ENCODE data around the gene ATAD3C. TPM values are rescaled to one million over a fixed set of nuclear protein-coding genes. Genes with fewer than 3 reads are reported as not detected.
A peak's percentile ranks its signal among the peaks of the same experiment; 100 is the strongest.

ATAD3C gene
- total RNA-seq, 1 donor from 2014 or later, result not detected

DNA sequence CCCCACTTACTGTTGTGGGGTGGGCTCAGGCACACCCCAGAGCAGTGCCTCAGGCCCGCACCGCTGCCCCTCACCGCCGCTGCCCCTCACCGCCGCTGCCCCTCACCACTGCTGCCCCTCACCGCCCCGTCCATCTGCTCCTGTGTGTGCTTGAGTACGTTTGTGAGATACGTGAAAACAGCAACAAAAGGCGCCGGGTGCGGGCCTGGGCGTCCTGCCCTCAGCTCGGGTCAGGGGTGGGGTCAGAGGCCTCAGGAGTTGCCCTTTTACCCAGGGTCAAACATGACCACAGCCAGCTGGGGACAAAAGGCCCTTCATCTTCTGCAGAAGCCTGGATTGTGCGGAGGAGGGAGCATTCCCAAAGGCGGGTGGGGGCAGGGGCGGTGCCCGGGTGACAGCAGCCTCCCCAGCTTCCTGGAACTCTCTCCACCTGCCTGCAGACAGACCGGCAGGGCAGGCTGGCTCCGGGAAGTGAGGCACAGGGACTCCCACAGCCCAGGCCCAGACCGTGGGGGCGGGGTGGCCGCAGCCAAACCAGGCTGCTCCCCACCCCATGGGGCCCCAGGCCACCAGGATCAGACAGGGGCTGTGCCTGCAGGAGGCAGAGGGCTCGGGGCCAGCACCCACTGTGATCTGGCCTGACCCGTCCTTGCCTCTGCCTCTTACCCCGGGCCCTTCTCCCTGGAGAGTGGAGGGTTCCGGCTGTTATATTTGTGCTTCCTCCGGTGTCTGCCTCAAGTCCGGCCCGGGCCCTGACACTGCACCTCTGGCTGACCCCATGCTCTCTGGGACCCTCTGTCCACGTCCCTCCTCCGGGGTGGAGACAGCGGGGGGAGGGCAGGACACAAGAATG lies 16.3 kb upstream of the ATAD3C start:
- TF ChIP-seq POLR2AphosphoS5 (IDR thresholded peaks at IDR 0.05; ENCODE audit: insufficient read depth in 1 of 2, low read depth in 1 of 2) (peak; percentile 75 to 81), POLR2A (IDR thresholded peaks at IDR 0.05) (no peak)
- DNase-seq (ENCODE audit: extremely low spot score in 2 of 2), result no peak

DNA sequence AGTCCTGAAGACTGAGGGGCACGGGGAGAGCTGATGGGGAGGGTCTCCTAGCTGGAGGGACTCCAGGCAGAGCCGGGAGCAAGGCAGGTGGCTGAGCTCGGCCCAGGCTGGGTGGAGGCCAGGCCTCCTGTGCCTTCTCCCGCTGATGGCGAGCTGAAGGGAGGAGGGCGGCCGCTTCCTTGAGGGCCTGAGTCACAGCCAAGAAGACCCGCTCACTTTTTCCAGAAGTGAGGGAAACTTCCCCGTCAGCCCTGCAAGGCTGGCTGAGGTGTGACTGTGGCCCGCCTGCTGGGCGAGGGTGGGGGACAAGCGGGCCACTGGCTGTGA lies 15.7 kb upstream of the ATAD3C start:
- Histone ChIP-seq H3K27me3 (no peaks in the 10 kb centered on the region), H3K4me1 (peaks cover 86% of the 10 kb centered on the region), H3K27ac (peak overlapping the region; percentile 90), H3K9me3 (no peaks in the 10 kb centered on the region), H3K4me3 (peak overlapping the region; percentile 56 to 84), H3K36me3 (no peaks in the 10 kb centered on the region)
- intact Hi-C loops (cut with DNase I), result no loop called here
- DNase-seq (ENCODE audit: extremely low spot score in 2 of 2), result no peak
- TF ChIP-seq, protein P1, sequence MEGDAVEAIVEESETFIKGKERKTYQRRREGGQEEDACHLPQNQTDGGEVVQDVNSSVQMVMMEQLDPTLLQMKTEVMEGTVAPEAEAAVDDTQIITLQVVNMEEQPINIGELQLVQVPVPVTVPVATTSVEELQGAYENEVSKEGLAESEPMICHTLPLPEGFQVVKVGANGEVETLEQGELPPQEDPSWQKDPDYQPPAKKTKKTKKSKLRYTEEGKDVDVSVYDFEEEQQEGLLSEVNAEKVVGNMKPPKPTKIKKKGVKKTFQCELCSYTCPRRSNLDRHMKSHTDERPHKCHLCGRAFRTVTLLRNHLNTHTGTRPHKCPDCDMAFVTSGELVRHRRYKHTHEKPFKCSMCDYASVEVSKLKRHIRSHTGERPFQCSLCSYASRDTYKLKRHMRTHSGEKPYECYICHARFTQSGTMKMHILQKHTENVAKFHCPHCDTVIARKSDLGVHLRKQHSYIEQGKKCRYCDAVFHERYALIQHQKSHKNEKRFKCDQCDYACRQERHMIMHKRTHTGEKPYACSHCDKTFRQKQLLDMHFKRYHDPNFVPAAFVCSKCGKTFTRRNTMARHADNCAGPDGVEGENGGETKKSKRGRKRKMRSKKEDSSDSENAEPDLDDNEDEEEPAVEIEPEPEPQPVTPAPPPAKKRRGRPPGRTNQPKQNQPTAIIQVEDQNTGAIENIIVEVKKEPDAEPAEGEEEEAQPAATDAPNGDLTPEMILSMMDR (IDR thresholded peaks at IDR 0.05), result no peak
- TF ChIP-seq POLR2AphosphoS5 (IDR thresholded peaks at IDR 0.05; ENCODE audit: insufficient read depth in 1 of 2, low read depth in 1 of 2), result peak in 1 of 2 donors; percentile 9

More for the DNA sequence above, 16.3 kb upstream of the ATAD3C start:
- H3K27me3 ChIP-seq, result no peaks in the 10 kb centered on the region
- H3K27ac ChIP-seq, result peak overlapping the region; percentile 90
- H3K9me3 ChIP-seq, result no peaks in the 10 kb centered on the region
- peak overlapping the region; percentile 56 to 84 for H3K4me3 ChIP-seq
- intact Hi-C loops (cut with DNase I), result no loop called here
- peaks cover 86% of the 10 kb centered on the region for H3K4me1 ChIP-seq
- no peaks in the 10 kb centered on the region for H3K36me3 ChIP-seq

DNA sequence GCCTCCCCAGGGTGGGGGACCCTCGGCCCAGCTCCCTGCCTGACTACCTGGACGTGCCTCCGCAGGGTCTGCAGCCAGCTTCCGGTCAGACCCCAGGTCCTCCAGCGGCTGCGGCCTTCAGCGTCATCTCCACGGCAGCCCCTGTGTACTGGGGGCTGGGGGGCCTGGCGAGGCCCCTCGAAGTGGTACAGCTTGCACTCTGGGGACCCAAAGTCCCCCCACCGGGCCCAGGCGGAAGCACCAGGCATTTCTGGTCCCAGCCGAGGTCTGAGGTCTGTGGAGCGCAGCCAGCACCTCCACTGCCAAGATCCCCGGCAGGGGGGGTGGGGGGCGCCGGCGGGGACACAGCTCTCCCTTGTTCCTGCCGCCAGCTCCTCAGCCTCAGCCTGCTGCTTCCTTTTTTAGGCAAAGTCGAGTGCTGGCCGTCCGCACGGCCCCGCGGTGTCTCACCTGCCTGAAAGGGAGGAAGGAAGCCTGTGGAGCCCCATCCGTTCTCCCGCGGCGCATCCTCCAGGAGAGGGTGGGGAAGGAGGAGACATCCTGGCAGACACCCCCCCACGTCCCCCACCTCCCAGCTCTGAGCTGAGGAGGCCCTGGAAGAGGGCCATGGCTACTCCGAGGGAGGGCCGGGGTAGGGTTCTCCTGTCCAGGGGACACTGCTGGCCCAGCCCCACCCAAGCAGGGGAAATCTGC lies 15.2 kb upstream of the ATAD3C start:
- peak in 1 of 2 donors; percentile 16 for TF ChIP-seq POLR2AphosphoS5 (IDR thresholded peaks at IDR 0.05; ENCODE audit: insufficient read depth in 1 of 2, low read depth in 1 of 2)
- no peak for TF ChIP-seq POLR2A (IDR thresholded peaks at IDR 0.05)
- TF ChIP-seq, protein P1 (IDR thresholded peaks at IDR 0.05), result peak in 1 of 3 experiments; percentile 13
- Histone ChIP-seq H3K9me3 (no peaks in the 10 kb centered on the region), H3K4me1 (peaks cover 82% of the 10 kb centered on the region), H3K36me3 (no peaks in the 10 kb centered on the region), H3K27ac (peak overlapping the region; percentile 90), H3K27me3 (no peaks in the 10 kb centered on the region), H3K4me3 (peak overlapping the region; percentile 56 to 84)
- no peak for DNase-seq (ENCODE audit: extremely low spot score in 2 of 2)
- intact Hi-C loops (cut with DNase I), result no loop called here

DNA sequence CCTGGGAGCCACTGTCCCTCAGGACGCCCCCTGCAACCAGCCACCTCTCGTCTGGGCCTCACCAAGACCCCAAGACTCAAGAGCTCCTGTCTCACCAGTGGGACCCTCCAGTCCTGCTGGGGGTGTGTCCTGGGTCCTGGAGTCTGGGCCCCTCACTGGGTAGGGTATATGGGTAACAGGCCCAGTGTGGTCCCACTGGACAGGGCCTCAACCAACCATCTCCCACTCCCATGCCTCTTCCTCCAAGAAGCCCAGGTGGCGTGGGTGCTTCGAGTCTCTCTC lies 14.7 kb upstream of the ATAD3C start:
- no peak for DNase-seq (ENCODE audit: extremely low spot score in 2 of 2)
- H3K36me3 ChIP-seq, result no peaks in the 10 kb centered on the region
- intact Hi-C loops (cut with DNase I), result no loop called here
- H3K4me1 ChIP-seq, result peaks cover 77% of the 10 kb centered on the region
- no peaks in the 10 kb centered on the region for H3K27me3 ChIP-seq
- no peaks in the 10 kb centered on the region for H3K9me3 ChIP-seq
- peak overlapping the region; percentile 56 to 84 for H3K4me3 ChIP-seq
- TF ChIP-seq POLR2A (IDR thresholded peaks at IDR 0.05), result no peak
- no peak for TF ChIP-seq POLR2AphosphoS5 (IDR thresholded peaks at IDR 0.05; ENCODE audit: insufficient read depth in 1 of 2, low read depth in 1 of 2)
- TF ChIP-seq, protein P1 (IDR thresholded peaks at IDR 0.05), result no peak
- H3K27ac ChIP-seq, result peak overlapping the region; percentile 90

DNA sequence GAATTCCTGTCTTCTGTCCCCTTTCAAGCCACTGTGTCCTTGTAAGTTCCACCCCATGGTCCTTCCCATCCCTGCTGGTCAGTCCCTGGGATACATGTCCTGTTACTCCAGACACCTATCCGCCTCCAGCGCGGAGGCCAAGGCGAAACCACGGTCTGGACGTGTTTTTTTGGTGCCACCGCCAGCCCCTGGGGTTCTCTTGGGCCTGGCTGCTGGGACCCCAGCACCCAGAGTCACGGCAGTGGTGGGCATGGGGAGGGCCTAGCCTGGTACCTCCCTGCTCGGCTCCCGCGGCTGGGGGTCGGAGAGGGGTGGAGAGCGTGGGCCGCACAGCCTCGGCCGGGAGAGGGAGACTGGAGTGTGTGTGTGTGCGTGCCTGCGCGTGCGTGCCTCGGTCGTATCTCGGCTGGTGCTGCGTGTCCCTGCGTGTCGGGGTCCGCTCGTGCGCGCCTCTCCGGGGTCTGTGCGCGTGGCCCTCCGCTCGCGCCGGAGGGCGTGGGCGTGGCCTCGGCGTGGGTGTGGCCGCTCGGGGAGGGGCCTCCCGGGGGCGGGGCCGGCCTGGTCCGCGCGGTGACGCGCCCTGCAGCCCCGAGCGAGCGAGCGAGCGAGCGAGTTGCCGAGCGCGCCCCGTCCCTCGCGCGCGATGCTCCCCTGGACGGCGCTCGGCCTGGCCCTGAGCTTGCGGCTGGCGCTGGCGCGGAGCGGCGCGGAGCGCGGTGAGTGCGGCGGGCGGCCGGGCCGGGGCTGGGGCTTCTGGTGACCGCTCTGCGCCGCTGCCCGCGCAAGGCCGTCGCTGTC lies 14.2 kb upstream of the ATAD3C start, which contains the start of gene VWA1:
Gene VWA1 (plus strand): TSS at position 585 of the 798 bp plus-strand sequence. CDS start 59 bp downstream, at position 644.
- Histone ChIP-seq H3K9me3 (no peaks in the 10 kb centered on the region), H3K27me3 (no peaks in the 10 kb centered on the region), H3K36me3 (no peaks in the 10 kb centered on the region), H3K27ac (peak within 1 kb of the TSS; percentile 90), H3K4me1 (peaks cover 73% of the 10 kb centered on the region), H3K4me3 (peak within 1 kb of the TSS; percentile 56 to 84)
- TF ChIP-seq, protein P1 (IDR thresholded peaks at IDR 0.05), result no peak
- TF ChIP-seq POLR2AphosphoS5 (IDR thresholded peaks at IDR 0.05; ENCODE audit: insufficient read depth in 1 of 2, low read depth in 1 of 2), result peak in 1 of 2 donors; percentile 64
- TF ChIP-seq POLR2A (IDR thresholded peaks at IDR 0.05), result peak in 1 of 2 donors; percentile 24
- intact Hi-C loops (cut with DNase I), result no loop called here
- DNase-seq (ENCODE audit: extremely low spot score in 2 of 2), result no peak

Measured in vagina (tissue), 2 donors.